GM12892 (cell line): Measurements from ENCODE around the gene GDF11.

ENCODE experiments used
- POLR2A ChIP-seq: IDR thresholded peaks from 2 replicates; pipeline ENCODE4 v1.6.1; 2011; ENCODE audit warnings: low read depth, low read length, control low read depth
- POLR2AphosphoS5 ChIP-seq: IDR thresholded peaks from 2 replicates; pipeline ENCODE4 v1.6.1; 2011; ENCODE audit warnings: low read depth, low read length, control low read depth

- TF ChIP-seq POLR2AphosphoS5, result no peak
- TF ChIP-seq POLR2A, result no peak
Measured at GRCh38 chr12:55707841-55708694, 34.9 kb upstream of the GDF11 start, which contains the start of gene ITGA7.
